H1 (cell line): ENCODE data around the gene MTCL3.

Source experiments
- CTCF ChIA-PET: fragments of 300-600 bp; sonication (Branson Sonifier 250); formaldehyde crosslinking; loops from one replicate; lab custom pipeline; 2021; ENCODE audit not compliant: partially characterized antibody; lab: Charles Lee
- POLR2A ChIA-PET: fragments of 300-600 bp; sonication (Branson Sonifier 250); formaldehyde crosslinking; loops from one replicate; lab custom pipeline; 2021; ENCODE audit warnings: inconsistent platforms; ENCODE audit not compliant: partially characterized antibody; lab: Charles Lee
- DNase-seq, 2 experiments: peaks; one replicate each; pipeline versions ENCODE4 v3.0.0 to v3.0.0-alpha.2; 2010 to 2022; ENCODE audit warnings: low spot score in 2 of 2, low read depth in 1 of 2, mixed read lengths in 1 of 2
- FAIRE-seq: peaks from 2 replicates; lab custom pipeline; 2011; peaks lifted over from hg19 to GRCh38; lab: Jason Lieb, UNC
- H2AFZ ChIP-seq: 2 replicates; pipeline ENCODE4 v1.8.1; 2012; ENCODE audit warnings: low read length, inconsistent platforms
- H2AK5ac ChIP-seq: 2 replicates; pipeline ENCODE4 v1.6.1; 2013; ENCODE audit warnings: low read depth, low read length
- H2BK120ac ChIP-seq: replicated peaks from 2 replicates; pipeline ENCODE3; 2013; ENCODE audit warnings: low read depth, low read length, inconsistent platforms
- H2BK12ac ChIP-seq: 2 replicates; pipeline ENCODE4 v1.6.1; 2013; ENCODE audit warnings: low read depth, low read length
- H2BK15ac ChIP-seq: 2 replicates; pipeline ENCODE4 v1.6.1; 2013; ENCODE audit warnings: low read length
- H2BK20ac ChIP-seq: 2 replicates; pipeline ENCODE4 v1.6.1; 2013; ENCODE audit warnings: low read length
- H2BK5ac ChIP-seq: 2 replicates; pipeline ENCODE4 v1.6.1; 2013; ENCODE audit warnings: low read depth, low read length
- H3K14ac ChIP-seq: 2 replicates; pipeline ENCODE4 v1.6.1; 2013; ENCODE audit warnings: inconsistent platforms; ENCODE audit not compliant: insufficient read length
- H3K18ac ChIP-seq: 2 replicates; pipeline ENCODE4 v1.6.1; 2013; ENCODE audit warnings: low read length; ENCODE audit errors: extremely low read depth
- H3K23ac ChIP-seq: 2 replicates; pipeline ENCODE4 v1.6.1; 2013; ENCODE audit warnings: inconsistent platforms; ENCODE audit not compliant: insufficient read length
- H3K23me2 ChIP-seq: 2 replicates; pipeline ENCODE4 v1.6.1; 2013; ENCODE audit warnings: low read depth, low read length
- H3K27ac ChIP-seq: 2 replicates; pipeline ENCODE4 v1.6.1; 2011; ENCODE audit warnings: low read depth, low read length, inconsistent platforms
- H3K27me3 ChIP-seq, 4 experiments: replicated peaks in 1 of 4; 1 replicate in 1 of 4; 2 replicates in 3 of 4; pipeline versions ENCODE4 v1.6.1 to v1.8.1; 2011 to 2013; ENCODE audit warnings: low read length in 3 of 4, mild to moderate bottlenecking in 3 of 4, inconsistent platforms in 2 of 4, mixed read lengths in 2 of 4, moderate library complexity in 1 of 4; ENCODE audit not compliant: control insufficient read depth in 3 of 4, insufficient read depth in 3 of 4; ENCODE audit errors: extremely low read depth in 1 of 4
- H3K36me3 ChIP-seq, 4 experiments: 2 replicates each; pipeline versions ENCODE4 v1.6.1 to v1.8.1; 2011 to 2013; ENCODE audit warnings: mild to moderate bottlenecking in 4 of 4, low read length in 3 of 4, moderate library complexity in 2 of 4, control low read depth in 1 of 4, inconsistent platforms in 1 of 4; ENCODE audit not compliant: insufficient read depth in 4 of 4, control insufficient read depth in 2 of 4
- H3K4ac ChIP-seq: replicated peaks from 2 replicates; pipeline ENCODE3; 2013; ENCODE audit warnings: low read length, low read depth, mixed read lengths, inconsistent platforms; ENCODE audit not compliant: insufficient read length
- H3K4me1 ChIP-seq, 4 experiments: replicated peaks in 1 of 4; 1 replicate in 1 of 4; 2 replicates in 3 of 4; pipeline versions ENCODE4 v1.6.1 to v1.8.1; 2011 to 2013; ENCODE audit warnings: low read length in 3 of 4, inconsistent platforms in 2 of 4, mixed read lengths in 1 of 4; ENCODE audit not compliant: insufficient read depth in 4 of 4, control insufficient read depth in 3 of 4
- H3K4me2 ChIP-seq, 2 experiments: 2 replicates each; pipeline versions ENCODE4 v1.6.1 to v1.8.1; 2011 to 2013; ENCODE audit warnings: low read depth in 2 of 2, low read length in 2 of 2, control low read depth in 1 of 2, inconsistent platforms in 1 of 2, mild to moderate bottlenecking in 1 of 2; ENCODE audit not compliant: insufficient read depth in 1 of 2
- H3K4me3 ChIP-seq, 4 experiments: fragments of 200-600, 300-600 bp in 1 of 4; sonication (generic), shearing (Covaris generic), sonication (Bioruptor Twin) in 1 of 4; 2 replicates each; pipeline versions ENCODE4 v1.5.1 to v1.8.1; 2011 to 2016; ENCODE audit warnings: low read length in 4 of 4, low read depth in 3 of 4, control low read depth in 2 of 4, inconsistent platforms in 2 of 4, mild to moderate bottlenecking in 2 of 4, mixed read lengths in 1 of 4, moderate library complexity in 1 of 4; ENCODE audit not compliant: insufficient read depth in 2 of 4; ENCODE audit errors: extremely low read depth in 1 of 4
- H3K56ac ChIP-seq: replicated peaks from 2 replicates; pipeline ENCODE3; 2013; ENCODE audit warnings: low read depth, mild to moderate bottlenecking, mixed read lengths, low read length, inconsistent platforms; ENCODE audit not compliant: insufficient read length
- H3K79me1 ChIP-seq: 2 replicates; pipeline ENCODE4 v1.6.1; 2013; ENCODE audit warnings: low read depth, low read length, control low read depth
- H3K79me2 ChIP-seq, 2 experiments: 2 replicates each; pipeline versions ENCODE4 v1.6.1 to v1.8.1; 2012 to 2013; ENCODE audit warnings: low read length in 2 of 2, mild to moderate bottlenecking in 2 of 2, inconsistent platforms in 1 of 2; ENCODE audit not compliant: insufficient read depth in 2 of 2, control insufficient read depth in 1 of 2
- H3K9ac ChIP-seq, 4 experiments: replicated peaks in 1 of 4; 1 replicate in 1 of 4; 2 replicates in 3 of 4; pipeline versions ENCODE4 v1.6.1 to v1.8.1; 2011 to 2013; ENCODE audit warnings: low read depth in 3 of 4, low read length in 3 of 4, control low read depth in 2 of 4, mild to moderate bottlenecking in 2 of 4, moderate library complexity in 2 of 4, inconsistent platforms in 1 of 4; ENCODE audit errors: extremely low read depth in 1 of 4
- H3K9me3 ChIP-seq, 2 experiments: 2 replicates each; pipeline versions ENCODE4 v1.6.1 to v1.8.1; 2012 to 2013; ENCODE audit warnings: mild to moderate bottlenecking in 2 of 2, moderate library complexity in 2 of 2, control low read depth in 1 of 2, inconsistent platforms in 1 of 2, low read depth in 1 of 2, low read length in 1 of 2, mixed read lengths in 1 of 2; ENCODE audit not compliant: insufficient read depth in 2 of 2
- H4K20me1 ChIP-seq, 2 experiments: replicated peaks in 1 of 2; 2 replicates each; pipeline versions ENCODE3 to v1.8.1; 2011 to 2013; ENCODE audit warnings: inconsistent platforms in 2 of 2, low read length in 2 of 2, mild to moderate bottlenecking in 1 of 2; ENCODE audit not compliant: insufficient read depth in 2 of 2, control insufficient read depth in 1 of 2
- H4K5ac ChIP-seq: 2 replicates; pipeline ENCODE4 v1.6.1; 2013; ENCODE audit warnings: low read length, low read depth, mixed read lengths, inconsistent platforms; ENCODE audit not compliant: insufficient read length
- H4K8ac ChIP-seq: 2 replicates; pipeline ENCODE4 v1.8.0; 2013; ENCODE audit warnings: mild to moderate bottlenecking, moderate library complexity, low read length, inconsistent platforms; ENCODE audit not compliant: insufficient read depth; ENCODE audit errors: extremely low read depth
- H4K91ac ChIP-seq: replicated peaks from 2 replicates; pipeline ENCODE3; 2013; ENCODE audit warnings: low read length, mixed read lengths, inconsistent platforms; ENCODE audit not compliant: insufficient read length
- ASH2L ChIP-seq: fragments of 200-600, 300-600 bp; sonication (generic); IDR thresholded peaks from one replicate; pipeline ENCODE4 v1.7.1; 2017; ENCODE audit warnings: low read length
- CHD1 ChIP-seq: IDR thresholded peaks from 2 replicates; pipeline ENCODE4 v1.6.1; 2012; ENCODE audit warnings: low read depth, low read length, improper control_type of control experiment
- HDAC6 ChIP-seq: IDR thresholded peaks from one replicate; pipeline ENCODE4 v1.7.1; 2012; ENCODE audit warnings: low read depth, mild to moderate bottlenecking, inconsistent platforms, low read length, moderate library complexity
- PHF8 ChIP-seq: fragments of 200-600 bp; sonication (generic); conservative IDR thresholded peaks from 2 replicates; pipeline ENCODE4 v1.7.1; 2012; ENCODE audit warnings: low read depth, mild to moderate bottlenecking, inconsistent platforms, low read length, moderate library complexity
- RNF2 ChIP-seq: fragments of 200-900, 300-1000 bp; sonication (generic); IDR thresholded peaks from 2 replicates; pipeline ENCODE4 v1.7.1; 2016; ENCODE audit warnings: borderline replicate concordance, low read depth, mild to moderate bottlenecking, antibody characterized with exemption, low read length; ENCODE audit not compliant: poor library complexity, severe bottlenecking; ENCODE audit errors: missing control alignments
- ZNF274 ChIP-seq: IDR thresholded peaks from 2 replicates; pipeline ENCODE4 v1.7.0; 2012; ENCODE audit warnings: low read length, borderline replicate concordance; ENCODE audit errors: extremely low read depth
- WGBS, 2 experiments: shearing (Covaris generic) in 1 of 2; methylation state at CpG; one replicate each; pipeline versions ENCODE4 v1.1.6 to v1.1.7; 2013 to 2015; ENCODE audit warnings: low lambda C conversion rate in 2 of 2, mixed read lengths in 2 of 2, inconsistent platforms in 1 of 2, low coverage in 1 of 2, missing lambda C conversion rate in 1 of 2; ENCODE audit not compliant: insufficient replicate concordance in 2 of 2, insufficient coverage in 1 of 2, insufficient read length in 1 of 2; ENCODE audit errors: extremely low coverage in 1 of 2, missing lambda C conversion rate in 1 of 2; 5-methylcytosine and 5-hydroxymethylcytosine counted together

MTCL3 gene

GRCh38 chr6:127475135-127475822 lies 43.9 kb downstream of the MTCL3 start:
- no peak overlapping the region for H2AK5ac ChIP-seq
- H3K18ac ChIP-seq, result no peak overlapping the region
- 0 out of 2 replicates have a peak overlapping the region, but pooled peaks have one; percentile 23 for H3K27ac ChIP-seq
- peak overlapping the region; percentile 2; the same call in 1 of the 2 replicates for H2BK12ac ChIP-seq
- no peak overlapping the region for H3K4me2 ChIP-seq
- DNase-seq, result no peak
- FAIRE-seq, result no peak
- no peak overlapping the region for H2BK15ac ChIP-seq
- no peak overlapping the region for H4K8ac ChIP-seq
- H4K91ac ChIP-seq, result no peak overlapping the region
- no peak overlapping the region for H2BK5ac ChIP-seq
- no peaks in the 10 kb centered on the region for H3K9me3 ChIP-seq
- H4K20me1 ChIP-seq, result no peaks in the 10 kb centered on the region
- H3K4ac ChIP-seq, result no peak overlapping the region
- no peaks in the 10 kb centered on the region for H3K23me2 ChIP-seq
- no peak overlapping the region for H4K5ac ChIP-seq
- H3K79me2 ChIP-seq, result no peaks in the 10 kb centered on the region
- no peaks in the 10 kb centered on the region for H3K27me3 ChIP-seq
- no peak overlapping the region for H3K23ac ChIP-seq
- H3K14ac ChIP-seq, result no peak overlapping the region
- H2AFZ ChIP-seq, result no peak overlapping the region
- H3K79me1 ChIP-seq, result no peaks in the 10 kb centered on the region
- ChIA-PET CTCF (interaction anchor here (0.7 to 9.1 kb wide), 7 partner anchors 8 to 172 kb away, joined by 3 to 65 read pairs (median 3); partner anchors contain the start of genes KIAA0408 and MTCL3), POLR2A (interaction anchor here (1.0 kb wide), 1 partner anchor 8 kb away, joined by 4 read pairs; no protein-coding TSS in a partner anchor)
- H3K36me3 ChIP-seq, result peaks cover 0 to 51% (median 20%) of the 10 kb centered on the region in 4 experiments; a peak in 6 of 8 replicates
- H3K4me3 ChIP-seq, result no peak overlapping the region
- WGBS, 2 experiments, result 97% methylated on average over 64 of the region's 87 CpGs; no CpG with 5 or more reads in 1 of the 2 experiments
- no peak for TF ChIP-seq CHD1
- no peak for TF ChIP-seq HDAC6
- TF ChIP-seq PHF8, result no peak
- TF ChIP-seq RNF2, result no peak
- TF ChIP-seq ZNF274, result no peak
- TF ChIP-seq ASH2L, result no peak
- no peak overlapping the region for H2BK120ac ChIP-seq
- no peaks in the 10 kb centered on the region; a peak in 2 of 7 replicates for H3K4me1 ChIP-seq
- no peak overlapping the region for H3K56ac ChIP-seq
- H3K9ac ChIP-seq, result no peak overlapping the region
- H2BK20ac ChIP-seq, result no peak overlapping the region
